ENCODE measurements around the gene STMN3.

GRCh38 chr20:63686492-63687321 lies 33.5 kb upstream of the STMN3 start:
- TF ChIP-seq CTCF (IDR thresholded peaks at IDR 0.05 in 2 of 3, conservative IDR thresholded peaks at IDR 0.05 in 1 of 3; ENCODE audit: borderline replicate concordance in 1 of 3, insufficient read depth in 1 of 3, low read depth in 2 of 3, low read length in 2 of 3): no peak
- no peak for TF ChIP-seq EZH2 (IDR thresholded peaks at IDR 0.05)
- no peak; the same call in 1 of the 2 replicates for TF ChIP-seq POLR2AphosphoS5 (IDR thresholded peaks at IDR 0.05; ENCODE audit: low read depth, low read length)
- no peak for TF ChIP-seq ZNF274 (IDR thresholded peaks at IDR 0.05; ENCODE audit: low read depth, low read length)
- no peak for TF ChIP-seq ATF3 (IDR thresholded peaks at IDR 0.05)
- no peak for TF ChIP-seq POLR2A (IDR thresholded peaks at IDR 0.05; ENCODE audit: borderline replicate concordance, extremely low read depth, insufficient read depth, insufficient read length)
- TF ChIP-seq TCF7L2 (IDR thresholded peaks at IDR 0.05; ENCODE audit: borderline replicate concordance, extremely low read depth, insufficient read depth, insufficient read length): no peak
- TF ChIP-seq ZFX (IDR thresholded peaks at IDR 0.05): no peak; the same call in 1 of the 2 replicates
- no peak for TF ChIP-seq JUND (IDR thresholded peaks at IDR 0.05)
- no peak for TF ChIP-seq ELF1 (IDR thresholded peaks at IDR 0.05; ENCODE audit: borderline replicate concordance, low read depth)
- TF ChIP-seq REST (IDR thresholded peaks at IDR 0.05; ENCODE audit: low read depth): no peak
- TF ChIP-seq YY1 (IDR thresholded peaks at IDR 0.05; ENCODE audit: extremely low read depth, insufficient replicate concordance, low read depth, low read length): no peak
